HepG2 (cell line): ENCODE measurements around the gene TPSD1. TPM values are rescaled to one million over a fixed set of nuclear protein-coding genes. Genes with fewer than 3 reads are reported as not detected.

Source experiments
- ARNTL ChIP-seq: sonication (generic); formaldehyde crosslinking; IDR thresholded peaks from 2 replicates; pipeline ENCODE4 v1.4.0; 2020; ENCODE audit warnings: mild to moderate bottlenecking, missing genetic modification reagents
- CBFB ChIP-seq: sonication (generic); formaldehyde crosslinking; IDR thresholded peaks from 2 replicates; pipeline ENCODE4 v1.4.0; 2020; ENCODE audit warnings: missing genetic modification reagents
- ELF3 ChIP-seq: IDR thresholded peaks from 2 replicates; pipeline ENCODE4 v1.6.1; 2016; ENCODE audit warnings: missing genetic modification reagents, missing compliant biosample characterization
- ETV5 ChIP-seq: IDR thresholded peaks from 2 replicates; pipeline ENCODE4 v1.6.1; 2018; ENCODE audit warnings: missing biosample characterization, missing genetic modification reagents, inconsistent platforms, borderline replicate concordance
- KLF13 ChIP-seq: sonication (generic); formaldehyde crosslinking; IDR thresholded peaks from 2 replicates; pipeline ENCODE4 v1.4.0; 2020; ENCODE audit warnings: mild to moderate bottlenecking, missing genetic modification reagents
- MTF2 ChIP-seq: sonication (generic); formaldehyde crosslinking; IDR thresholded peaks from 2 replicates; pipeline ENCODE4 v1.5.0; 2020; ENCODE audit warnings: missing genetic modification reagents, borderline replicate concordance
- RFX1 ChIP-seq: fragments of 450-650 bp; IDR thresholded peaks from 2 replicates; pipeline ENCODE4 v1.6.1; 2017
- SAP130 ChIP-seq: IDR thresholded peaks from 2 replicates; pipeline ENCODE4 v1.6.1; 2016; ENCODE audit warnings: low read depth
- SPEN ChIP-seq: sonication (generic); formaldehyde crosslinking; IDR thresholded peaks from 2 replicates; pipeline ENCODE4 v1.5.1; 2020; ENCODE audit warnings: low read depth, mild to moderate bottlenecking, missing genetic modification reagents
- SRF ChIP-seq: IDR thresholded peaks from 2 replicates; pipeline ENCODE4 v1.6.1; 2011; ENCODE audit warnings: mild to moderate bottlenecking, low read depth, low read length, moderate library complexity
- ZBTB7B ChIP-seq: sonication (generic); formaldehyde crosslinking; IDR thresholded peaks from 2 replicates; pipeline ENCODE4 v1.4.0; 2020; ENCODE audit warnings: missing genetic modification reagents
- ZC3H13 ChIP-seq: sonication (generic); formaldehyde crosslinking; IDR thresholded peaks from 2 replicates; pipeline ENCODE4 v1.8.1; 2023; ENCODE audit warnings: mild to moderate bottlenecking, missing genetic modification reagents, moderate library complexity
- ZFYVE20 ChIP-seq: sonication (generic); formaldehyde crosslinking; IDR thresholded peaks from 2 replicates; pipeline ENCODE4 v1.8.0; 2023; ENCODE audit warnings: low read depth, mild to moderate bottlenecking, moderate library complexity, missing genetic modification reagents, borderline replicate concordance
- ZNF3 ChIP-seq: IDR thresholded peaks from 2 replicates; pipeline ENCODE4 v1.7.0; 2017; ENCODE audit warnings: inconsistent platforms
- ZNF343 ChIP-seq: sonication (generic); formaldehyde crosslinking; IDR thresholded peaks from 2 replicates; pipeline ENCODE4 v1.4.0; 2020; ENCODE audit warnings: mild to moderate bottlenecking, missing genetic modification reagents
- ZNF556 ChIP-seq: sonication (generic); formaldehyde crosslinking; IDR thresholded peaks from 2 replicates; pipeline ENCODE4 v1.4.0; 2020; ENCODE audit warnings: mild to moderate bottlenecking, missing genetic modification reagents, borderline replicate concordance
- ZNF629 ChIP-seq: sonication (generic); formaldehyde crosslinking; conservative IDR thresholded peaks from 2 replicates; pipeline ENCODE4 v1.5.0; 2020; ENCODE audit warnings: missing genetic modification reagents
- ZNF777 ChIP-seq: sonication (generic); formaldehyde crosslinking; IDR thresholded peaks from 2 replicates; pipeline ENCODE4 v1.4.0; 2020; ENCODE audit warnings: missing genetic modification reagents
- polyA plus RNA-seq, 8 experiments: library from polyadenylated mRNA; depleted of rRNA in 3 of 8; stranded (reverse) in 7 of 8; unstranded in 1 of 8; fragments of >200 nt; fragmentation: Illumina TruSeq in 4 of 8; extraction: Trizol in 4 of 8; gene quantifications; 2 replicates each; pipeline versions ENCODE4 v1.2.1 to v1.2.3, GENCODE V29; 2011 to 2016; ENCODE audit warnings: low read depth in 4 of 8, missing spikeins in 1 of 8, mixed read lengths in 1 of 8; ENCODE audit not compliant: insufficient read depth in 1 of 8
- total RNA-seq, 5 experiments: library from RNA; depleted of rRNA; stranded (reverse); fragments of >200 nt; fragmentation: Illumina TruSeq; extraction: Trizol; gene quantifications; 2 replicates each; pipeline ENCODE4 v1.2.3, GENCODE V29; 2016; ENCODE audit warnings: low read depth in 1 of 5
- TF ChIP-seq, protein P1 (sequence below): sonication (generic); formaldehyde crosslinking; IDR thresholded peaks from 2 replicates; pipeline ENCODE4 v1.8.0; 2022; ENCODE audit warnings: missing genetic modification reagents, low read depth, mild to moderate bottlenecking, borderline replicate concordance
- TF ChIP-seq, protein P2 (sequence below): sonication (generic); formaldehyde crosslinking; IDR thresholded peaks from 2 replicates; pipeline ENCODE4 v1.9.0; 2021; ENCODE audit warnings: missing genetic modification reagents, mild to moderate bottlenecking, borderline replicate concordance
- TF ChIP-seq, protein P3 (sequence below): IDR thresholded peaks from 2 replicates; pipeline ENCODE4 v1.6.1; 2016; ENCODE audit warnings: missing compliant biosample characterization, missing genetic modification reagents, borderline replicate concordance
- TF ChIP-seq, protein P4 (sequence below): sonication (generic); formaldehyde crosslinking; IDR thresholded peaks from 2 replicates; pipeline ENCODE4 v1.8.0; 2023; ENCODE audit warnings: mild to moderate bottlenecking, missing genetic modification reagents
- TF ChIP-seq, protein P5 (sequence below): sonication (generic); formaldehyde crosslinking; IDR thresholded peaks from 2 replicates; pipeline ENCODE4 v1.8.0; 2022; ENCODE audit warnings: missing genetic modification reagents, mild to moderate bottlenecking, borderline replicate concordance
- TF ChIP-seq, protein P6 (sequence below): sonication (generic); formaldehyde crosslinking; IDR thresholded peaks from 2 replicates; pipeline ENCODE4 v1.4.0; 2020; ENCODE audit warnings: missing genetic modification reagents

Gene TPSD1
- total and polyA plus RNA-seq, 2 of the 13 experiments (the other 11 are each of a cell fraction or from before 2014, with no cell fraction given): not detected

DNA sequence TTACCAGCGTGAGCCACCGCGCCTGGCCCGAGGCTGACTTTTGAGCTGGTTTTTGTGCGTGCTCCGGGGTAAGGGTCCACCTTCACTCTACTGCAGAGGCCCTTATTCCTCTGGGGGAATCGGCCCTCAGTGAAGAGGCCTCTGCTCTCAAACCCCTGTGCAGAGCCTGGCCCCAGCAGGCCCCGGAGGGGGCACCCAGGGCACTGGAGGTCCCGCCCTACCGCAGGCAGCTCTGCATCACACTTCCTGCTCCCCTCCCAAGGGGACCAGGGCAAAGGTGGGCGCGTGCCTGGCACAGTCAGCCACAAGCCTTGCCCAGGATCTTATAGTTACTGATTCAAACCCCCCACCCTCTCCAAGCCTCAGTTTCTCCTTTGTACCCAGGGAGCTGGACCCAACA lies 50.0 kb downstream of the TPSD1 start (continued):
- no peak for TF ChIP-seq KLF13
- peak; percentile 36; the same call in 1 of the 2 replicates for TF ChIP-seq SPEN (CRISPR knock-in tag)
- TF ChIP-seq SAP130 (CRISPR knock-in tag): 0 out of 2 replicates have a peak, but pooled peaks have one; percentile 16
- TF ChIP-seq, protein P1, sequence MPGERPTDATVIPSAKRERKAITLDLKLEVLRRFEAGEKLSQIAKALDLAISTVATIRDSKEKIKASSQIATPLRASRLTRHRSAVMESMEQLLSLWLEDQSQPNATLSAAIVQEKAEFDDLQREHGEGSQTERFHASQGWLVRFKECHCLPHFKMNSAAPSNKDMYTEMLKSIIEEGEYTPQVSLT (CRISPR knock-in tag): no peak
- TF ChIP-seq, protein P2, sequence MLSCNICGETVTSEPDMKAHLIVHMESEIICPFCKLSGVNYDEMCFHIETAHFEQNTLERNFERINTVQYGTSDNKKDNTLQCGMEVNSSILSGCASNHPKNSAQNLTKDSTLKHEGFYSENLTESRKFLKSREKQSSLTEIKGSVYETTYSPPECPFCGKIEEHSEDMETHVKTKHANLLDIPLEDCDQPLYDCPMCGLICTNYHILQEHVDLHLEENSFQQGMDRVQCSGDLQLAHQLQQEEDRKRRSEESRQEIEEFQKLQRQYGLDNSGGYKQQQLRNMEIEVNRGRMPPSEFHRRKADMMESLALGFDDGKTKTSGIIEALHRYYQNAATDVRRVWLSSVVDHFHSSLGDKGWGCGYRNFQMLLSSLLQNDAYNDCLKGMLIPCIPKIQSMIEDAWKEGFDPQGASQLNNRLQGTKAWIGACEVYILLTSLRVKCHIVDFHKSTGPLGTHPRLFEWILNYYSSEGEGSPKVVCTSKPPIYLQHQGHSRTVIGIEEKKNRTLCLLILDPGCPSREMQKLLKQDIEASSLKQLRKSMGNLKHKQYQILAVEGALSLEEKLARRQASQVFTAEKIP (CRISPR knock-in tag): no peak
- TF ChIP-seq ZFYVE20 (CRISPR knock-in tag): no peak
- TF ChIP-seq ZNF343 (CRISPR knock-in tag): 0 out of 2 replicates have a peak, but pooled peaks have one; percentile 37
- TF ChIP-seq ELF3 (CRISPR knock-in tag): peak; percentile 35; the same call in 1 of the 2 replicates
- TF ChIP-seq RFX1: no peak
- TF ChIP-seq, protein P3, sequence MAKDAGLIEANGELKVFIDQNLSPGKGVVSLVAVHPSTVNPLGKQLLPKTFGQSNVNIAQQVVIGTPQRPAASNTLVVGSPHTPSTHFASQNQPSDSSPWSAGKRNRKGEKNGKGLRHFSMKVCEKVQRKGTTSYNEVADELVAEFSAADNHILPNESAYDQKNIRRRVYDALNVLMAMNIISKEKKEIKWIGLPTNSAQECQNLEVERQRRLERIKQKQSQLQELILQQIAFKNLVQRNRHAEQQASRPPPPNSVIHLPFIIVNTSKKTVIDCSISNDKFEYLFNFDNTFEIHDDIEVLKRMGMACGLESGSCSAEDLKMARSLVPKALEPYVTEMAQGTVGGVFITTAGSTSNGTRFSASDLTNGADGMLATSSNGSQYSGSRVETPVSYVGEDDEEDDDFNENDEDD: no peak
- no peak for TF ChIP-seq ZC3H13 (CRISPR knock-in tag)
- TF ChIP-seq, protein P4, sequence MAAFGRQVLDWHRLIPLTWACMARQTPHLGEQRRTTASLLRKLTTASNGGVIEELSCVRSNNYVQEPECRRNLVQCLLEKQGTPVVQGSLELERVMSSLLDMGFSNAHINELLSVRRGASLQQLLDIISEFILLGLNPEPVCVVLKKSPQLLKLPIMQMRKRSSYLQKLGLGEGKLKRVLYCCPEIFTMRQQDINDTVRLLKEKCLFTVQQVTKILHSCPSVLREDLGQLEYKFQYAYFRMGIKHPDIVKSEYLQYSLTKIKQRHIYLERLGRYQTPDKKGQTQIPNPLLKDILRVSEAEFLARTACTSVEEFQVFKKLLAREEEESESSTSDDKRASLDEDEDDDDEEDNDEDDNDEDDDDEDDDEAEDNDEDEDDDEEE (CRISPR knock-in tag): no peak
- peak; percentile 15; the same call in 1 of the 2 replicates for TF ChIP-seq ETV5 (CRISPR knock-in tag)
- TF ChIP-seq ARNTL: no peak
- 0 out of 2 replicates have a peak, but pooled peaks have one; percentile 33 for TF ChIP-seq ZNF556
- no peak for TF ChIP-seq MTF2
- TF ChIP-seq, protein P5, sequence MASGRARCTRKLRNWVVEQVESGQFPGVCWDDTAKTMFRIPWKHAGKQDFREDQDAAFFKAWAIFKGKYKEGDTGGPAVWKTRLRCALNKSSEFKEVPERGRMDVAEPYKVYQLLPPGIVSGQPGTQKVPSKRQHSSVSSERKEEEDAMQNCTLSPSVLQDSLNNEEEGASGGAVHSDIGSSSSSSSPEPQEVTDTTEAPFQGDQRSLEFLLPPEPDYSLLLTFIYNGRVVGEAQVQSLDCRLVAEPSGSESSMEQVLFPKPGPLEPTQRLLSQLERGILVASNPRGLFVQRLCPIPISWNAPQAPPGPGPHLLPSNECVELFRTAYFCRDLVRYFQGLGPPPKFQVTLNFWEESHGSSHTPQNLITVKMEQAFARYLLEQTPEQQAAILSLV: no peak
- no peak for TF ChIP-seq SRF
- no peak for TF ChIP-seq ZNF629 (CRISPR knock-in tag)
- TF ChIP-seq ZBTB7B (CRISPR knock-in tag): 0 out of 2 replicates have a peak, but pooled peaks have one; percentile 38
- no peak for TF ChIP-seq ZNF3
- TF ChIP-seq CBFB: no peak
- 0 out of 2 replicates have a peak, but pooled peaks have one; percentile 23 for TF ChIP-seq ZNF777 (CRISPR knock-in tag)
- TF ChIP-seq, protein P6, sequence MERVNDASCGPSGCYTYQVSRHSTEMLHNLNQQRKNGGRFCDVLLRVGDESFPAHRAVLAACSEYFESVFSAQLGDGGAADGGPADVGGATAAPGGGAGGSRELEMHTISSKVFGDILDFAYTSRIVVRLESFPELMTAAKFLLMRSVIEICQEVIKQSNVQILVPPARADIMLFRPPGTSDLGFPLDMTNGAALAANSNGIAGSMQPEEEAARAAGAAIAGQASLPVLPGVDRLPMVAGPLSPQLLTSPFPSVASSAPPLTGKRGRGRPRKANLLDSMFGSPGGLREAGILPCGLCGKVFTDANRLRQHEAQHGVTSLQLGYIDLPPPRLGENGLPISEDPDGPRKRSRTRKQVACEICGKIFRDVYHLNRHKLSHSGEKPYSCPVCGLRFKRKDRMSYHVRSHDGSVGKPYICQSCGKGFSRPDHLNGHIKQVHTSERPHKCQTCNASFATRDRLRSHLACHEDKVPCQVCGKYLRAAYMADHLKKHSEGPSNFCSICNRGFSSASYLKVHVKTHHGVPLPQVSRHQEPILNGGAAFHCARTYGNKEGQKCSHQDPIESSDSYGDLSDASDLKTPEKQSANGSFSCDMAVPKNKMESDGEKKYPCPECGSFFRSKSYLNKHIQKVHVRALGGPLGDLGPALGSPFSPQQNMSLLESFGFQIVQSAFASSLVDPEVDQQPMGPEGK (CRISPR knock-in tag): peak; percentile 39; the same call in 1 of the 2 replicates
